ENCODE data around the gene ZNF185.
"Not testable (repeated sequence)": the region's sequence is repeated elsewhere in the genome, so short reads cannot be mapped to it uniquely, and the experiment has no call there.

The ZNF185 gene

GRCh38 chrX:152895121-152895520 lies 2.7 kb upstream of the ZNF185 start:
- in situ Hi-C loops (cut with MboI; ENCODE audit: low sequenced_read_pairs), result no loop called here

DNA sequence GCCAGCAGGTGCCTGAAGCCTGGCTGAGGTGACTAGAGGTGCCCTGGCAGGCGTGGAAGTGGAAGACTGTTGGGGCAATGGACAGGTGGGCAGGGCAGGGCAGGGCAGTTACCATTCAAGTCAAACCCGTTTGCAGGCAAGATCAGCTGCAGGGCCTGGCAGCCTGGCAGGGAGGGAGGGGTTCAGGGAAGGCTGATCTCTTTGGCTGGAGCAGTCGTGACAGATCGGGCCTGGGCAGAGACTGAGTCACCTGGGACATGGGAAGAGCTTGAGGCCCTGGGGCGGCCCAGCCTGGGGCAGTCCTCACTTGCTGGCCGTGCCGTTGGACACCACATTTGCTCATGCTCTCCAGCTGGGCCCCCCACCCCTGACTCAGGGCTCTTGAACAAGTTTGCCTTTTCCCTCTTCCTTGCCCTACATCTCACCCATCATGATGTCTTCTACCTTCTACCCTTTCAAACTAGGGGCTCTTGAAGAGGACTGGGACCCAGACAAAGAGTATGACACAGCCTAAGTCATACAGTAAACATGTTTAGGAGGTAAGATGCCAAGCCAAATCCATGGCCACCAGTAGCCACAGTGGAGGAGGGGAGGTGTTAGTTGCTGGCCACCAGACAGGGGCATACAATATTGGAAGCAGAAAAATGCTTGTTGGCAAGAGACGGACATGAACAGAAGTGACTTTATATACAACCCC lies 2.0 kb upstream of the ZNF185 start:
- in situ Hi-C loops (cut with MboI; ENCODE audit: low sequenced_read_pairs), result no loop called here

- in situ Hi-C loops (cut with MboI; ENCODE audit: low sequenced_read_pairs), result no loop called here
These were observed 1.4 kb upstream of the ZNF185 start for GRCh38 chrX:152896450-152896849.

- in situ Hi-C loops (cut with MboI; ENCODE audit: low sequenced_read_pairs), result no loop called here
These were observed 575 bp downstream of the ZNF185 start for GRCh38 chrX:152898442-152898841.

DNA sequence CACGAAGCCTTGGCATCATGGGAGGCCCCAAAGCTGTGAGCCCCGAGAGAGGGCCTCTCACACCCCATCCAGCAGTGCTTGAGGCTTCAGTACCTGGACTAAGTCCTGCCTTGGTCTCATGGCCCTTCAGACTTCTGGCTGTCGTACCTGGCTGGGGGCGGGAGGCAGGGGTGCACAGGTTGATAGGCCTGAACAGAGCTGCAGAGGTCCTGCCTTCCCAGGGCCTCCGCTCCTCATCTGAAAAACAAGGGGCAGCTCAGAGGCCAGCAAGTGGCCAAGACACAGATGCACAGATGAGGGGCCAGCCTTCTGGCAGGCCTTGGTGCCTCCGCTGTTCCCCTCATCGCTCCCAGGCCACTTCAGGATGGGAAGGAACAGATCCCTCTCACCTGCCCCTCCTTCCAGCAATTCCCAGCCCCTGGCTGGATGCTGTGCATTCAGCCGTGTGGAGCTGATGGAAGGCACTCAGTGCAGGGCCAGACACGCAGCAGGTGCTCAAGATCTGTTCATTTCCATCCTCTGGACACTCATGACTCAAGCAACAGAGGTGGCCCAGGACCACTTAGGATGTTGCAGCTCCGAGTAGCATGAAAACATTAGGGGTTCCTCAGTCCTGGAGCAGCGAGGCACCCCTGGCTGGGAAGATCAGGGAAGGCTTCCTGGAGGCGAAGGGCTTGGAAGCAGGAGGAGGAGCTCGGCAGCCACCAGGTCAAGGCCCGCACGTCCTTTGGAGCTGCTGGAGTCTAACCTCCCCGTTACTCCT lies 1.4 kb downstream of the ZNF185 start:
- in situ Hi-C loops (cut with MboI; ENCODE audit: low sequenced_read_pairs), result no loop called here

- in situ Hi-C loops (cut with MboI; ENCODE audit: low sequenced_read_pairs), result no loop called here
These were observed 2.2 kb downstream of the ZNF185 start for GRCh38 chrX:152899874-152900719.

DNA sequence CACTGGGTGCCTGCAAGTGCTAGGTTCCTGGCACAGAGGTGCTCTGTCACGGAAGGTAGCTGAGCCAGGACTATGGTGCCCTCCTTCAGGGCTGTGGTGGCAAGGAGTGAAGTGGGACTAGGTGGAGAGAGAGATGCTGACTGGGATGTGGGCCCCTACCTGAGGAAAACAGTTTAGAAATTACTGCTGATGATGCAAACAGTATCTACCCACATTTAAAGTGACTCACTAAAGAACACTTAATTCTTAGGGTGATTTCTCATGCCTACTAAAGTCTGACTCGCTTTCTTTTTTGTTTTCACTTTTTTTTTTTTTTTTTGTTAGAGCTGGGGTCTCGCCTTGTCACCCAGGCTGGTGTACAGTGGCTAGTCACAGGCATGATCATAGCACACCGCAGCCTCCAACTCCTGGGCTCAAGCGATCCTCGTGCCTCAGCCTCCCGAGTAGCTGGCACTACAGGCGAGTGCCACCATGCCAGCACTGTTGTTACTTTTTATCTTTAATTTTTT lies 3.1 kb downstream of the ZNF185 start:
- in situ Hi-C loops (cut with MboI; ENCODE audit: low sequenced_read_pairs), result no loop called here

GRCh38 chrX:152901816-152902501 lies 4.1 kb downstream of the ZNF185 start:
- in situ Hi-C loops (cut with MboI; ENCODE audit: low sequenced_read_pairs), result no loop called here

GRCh38 chrX:152902502-152902820 lies 4.6 kb downstream of the ZNF185 start:
- in situ Hi-C loops (cut with MboI; ENCODE audit: low sequenced_read_pairs), result no loop called here

DNA sequence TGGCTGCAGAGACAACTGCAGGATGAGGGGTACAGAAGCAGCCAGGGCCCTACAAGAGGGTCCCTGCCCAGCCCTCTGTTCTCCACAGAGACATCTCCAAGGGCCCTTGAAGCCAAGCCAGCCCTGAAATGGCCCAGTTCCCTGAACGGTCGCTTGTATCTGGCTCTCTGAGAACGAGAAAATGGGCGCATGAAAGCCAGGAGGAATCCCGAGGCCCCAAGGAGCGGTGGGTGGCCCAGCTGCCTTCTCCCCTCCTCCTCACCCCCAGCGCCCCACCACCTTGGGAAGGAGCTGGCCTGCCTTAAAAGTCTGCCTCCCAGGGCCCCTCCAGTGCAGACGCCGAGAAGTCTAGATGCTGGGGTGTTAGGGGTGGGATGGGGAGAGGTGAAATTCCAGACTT lies 5.7 kb downstream of the ZNF185 start:
- in situ Hi-C loops (cut with MboI; ENCODE audit: low sequenced_read_pairs), result no loop called here

DNA sequence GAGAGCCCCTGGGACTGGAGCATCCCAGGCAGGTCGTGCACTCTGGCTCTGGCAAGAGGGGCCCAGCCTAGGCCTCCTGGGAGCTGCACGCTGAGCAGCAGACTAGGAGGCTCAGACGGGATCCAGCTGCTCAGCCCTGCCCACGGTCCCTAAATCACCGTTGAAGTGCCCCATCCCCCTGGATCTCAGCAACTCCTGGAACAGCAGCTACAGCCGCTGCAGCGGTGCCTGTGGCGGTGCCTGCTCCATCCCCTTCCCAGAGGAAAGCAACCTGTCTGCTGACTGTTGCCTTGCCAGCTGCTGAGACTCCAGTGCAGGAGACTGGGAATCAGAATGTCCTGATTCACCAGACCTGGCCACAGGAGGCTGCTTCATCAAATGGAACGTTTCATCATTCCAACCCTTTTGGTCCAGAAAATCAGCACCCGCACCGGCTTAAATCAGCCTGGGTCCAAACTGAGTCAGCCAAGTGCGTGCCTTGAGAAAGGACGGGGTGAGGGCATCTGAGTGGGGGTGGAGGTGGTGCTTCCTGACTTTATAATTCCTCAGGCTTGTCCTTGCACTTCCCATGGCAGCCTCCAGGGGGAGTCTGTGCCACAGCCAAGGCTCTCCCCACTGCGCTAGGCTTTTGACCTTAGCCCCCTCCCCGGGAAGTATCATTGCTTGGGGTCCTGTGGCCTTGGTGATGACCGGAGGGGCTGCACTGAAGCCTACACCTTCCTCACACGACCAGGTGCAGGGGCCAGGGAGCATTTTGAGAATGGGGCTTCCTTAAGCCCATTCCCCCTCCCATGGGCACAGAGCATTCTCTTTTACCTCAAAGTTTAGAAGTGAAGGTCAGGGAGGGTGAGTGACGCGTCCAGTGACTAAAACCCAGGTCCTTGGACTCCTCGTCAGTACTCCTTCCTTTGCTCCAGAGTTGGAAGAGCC lies 6.5 kb downstream of the ZNF185 start:
- in situ Hi-C loops (cut with MboI; ENCODE audit: low sequenced_read_pairs), result no loop called here

DNA sequence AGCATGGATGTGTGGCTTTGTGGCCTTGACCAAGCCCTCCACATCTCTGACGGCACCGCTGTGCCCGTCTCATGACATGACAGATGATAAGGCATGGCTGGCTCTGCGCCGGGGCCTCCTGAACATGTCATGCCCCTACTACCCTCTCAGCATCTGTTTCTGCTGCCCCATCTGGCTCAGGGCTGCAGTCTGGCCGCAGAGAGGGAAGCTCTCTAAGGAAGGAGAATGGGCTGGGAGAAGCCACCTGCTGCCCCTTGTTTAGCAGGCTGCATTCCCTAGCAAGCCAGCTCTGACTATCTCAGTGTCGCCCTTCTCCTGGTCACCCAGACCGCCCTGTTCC lies 7.2 kb downstream of the ZNF185 start:
- in situ Hi-C loops (cut with MboI; ENCODE audit: low sequenced_read_pairs), result no loop called here

GRCh38 chrX:152907084-152907651 lies 9.3 kb downstream of the ZNF185 start:
- in situ Hi-C loops (cut with MboI; ENCODE audit: low sequenced_read_pairs), result no loop called here

DNA sequence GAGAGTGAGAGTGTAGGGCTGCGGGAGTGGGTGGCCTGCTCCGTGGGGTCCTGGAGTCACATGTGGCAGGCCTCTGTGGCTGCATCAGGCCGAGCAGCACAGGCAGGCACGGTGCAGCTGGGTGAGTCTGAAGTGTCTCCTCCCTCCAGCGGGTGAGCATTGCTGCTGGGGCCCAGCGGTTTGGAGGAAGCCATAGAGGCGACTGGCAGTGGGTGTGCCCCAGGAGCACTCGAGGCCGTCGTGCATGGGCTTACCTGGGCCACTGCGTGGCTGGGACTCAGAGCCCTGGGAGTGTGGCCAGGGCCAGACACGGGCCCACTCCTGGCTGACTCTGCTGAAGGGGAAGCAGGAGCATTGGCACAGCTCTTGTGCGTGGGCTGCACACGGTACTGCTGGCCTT lies 10.6 kb downstream of the ZNF185 start:
- in situ Hi-C loops (cut with MboI; ENCODE audit: low sequenced_read_pairs), result no loop called here

- in situ Hi-C loops (cut with MboI; ENCODE audit: low sequenced_read_pairs), result not testable (repeated sequence)
These were observed 12.2 kb downstream of the ZNF185 start for GRCh38 chrX:152910018-152910417.

DNA sequence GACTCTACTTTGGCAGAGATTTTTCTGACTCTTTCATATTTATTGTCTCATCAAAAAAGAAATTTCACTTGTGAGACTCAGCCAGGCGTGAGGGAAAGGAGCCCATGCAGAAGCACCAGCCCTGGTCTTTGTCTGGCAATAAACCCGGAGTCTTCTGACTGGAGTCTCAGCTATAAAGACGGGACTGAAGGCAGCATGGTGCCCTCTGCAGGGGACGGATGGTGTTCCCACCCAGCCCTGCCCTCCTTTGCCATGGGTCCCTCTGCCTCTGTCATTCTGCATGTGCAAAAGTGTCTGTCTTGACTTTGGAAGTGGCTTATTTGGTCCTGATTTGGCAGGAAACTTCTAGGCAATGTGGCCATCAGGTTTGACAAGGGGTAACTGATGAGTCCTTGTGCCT lies 14.2 kb downstream of the ZNF185 start:
- in situ Hi-C loops (cut with MboI; ENCODE audit: low sequenced_read_pairs), result no loop called here

DNA sequence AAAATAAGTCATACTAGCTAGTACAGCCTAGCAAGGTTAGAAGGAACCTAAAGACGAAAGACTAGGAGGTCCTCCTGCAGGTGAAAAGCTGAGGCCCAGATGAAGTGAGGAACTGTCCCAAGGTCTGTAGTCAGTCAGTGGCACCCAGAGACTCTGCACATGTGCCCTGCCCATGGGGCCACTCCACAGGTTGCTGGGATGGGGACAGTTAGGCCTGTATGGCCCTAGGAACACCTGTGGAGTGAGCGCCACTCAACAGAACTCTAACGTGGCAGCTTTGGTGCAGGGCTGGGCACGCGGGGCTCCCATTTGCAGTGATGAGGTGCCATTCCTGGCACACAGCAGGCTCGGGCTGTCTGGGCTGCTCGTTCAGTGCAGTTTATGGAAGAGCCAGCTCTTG lies 14.8 kb downstream of the ZNF185 start:
- in situ Hi-C loops (cut with MboI; ENCODE audit: low sequenced_read_pairs), result no loop called here

DNA sequence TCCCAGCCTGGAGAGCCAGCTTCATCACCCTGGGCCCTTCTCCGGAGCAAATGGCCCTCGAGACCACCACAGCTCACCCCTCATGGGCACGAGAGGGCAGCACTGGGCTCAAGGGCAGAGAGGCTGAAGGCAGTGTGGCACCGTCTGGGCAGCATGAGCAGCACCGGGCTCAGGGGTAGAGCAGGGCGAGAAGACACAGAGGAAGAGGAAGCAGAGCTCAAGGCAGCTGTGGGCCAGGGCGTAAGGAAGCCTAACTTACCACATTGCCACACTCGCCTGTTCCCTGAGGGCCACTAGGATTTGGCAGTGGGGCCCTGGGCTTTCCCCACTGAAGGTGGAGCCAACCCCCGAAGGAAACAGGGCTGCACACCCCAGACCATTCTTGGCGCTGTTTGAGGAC lies 15.5 kb downstream of the ZNF185 start:
- in situ Hi-C loops (cut with MboI; ENCODE audit: low sequenced_read_pairs), result no loop called here

DNA sequence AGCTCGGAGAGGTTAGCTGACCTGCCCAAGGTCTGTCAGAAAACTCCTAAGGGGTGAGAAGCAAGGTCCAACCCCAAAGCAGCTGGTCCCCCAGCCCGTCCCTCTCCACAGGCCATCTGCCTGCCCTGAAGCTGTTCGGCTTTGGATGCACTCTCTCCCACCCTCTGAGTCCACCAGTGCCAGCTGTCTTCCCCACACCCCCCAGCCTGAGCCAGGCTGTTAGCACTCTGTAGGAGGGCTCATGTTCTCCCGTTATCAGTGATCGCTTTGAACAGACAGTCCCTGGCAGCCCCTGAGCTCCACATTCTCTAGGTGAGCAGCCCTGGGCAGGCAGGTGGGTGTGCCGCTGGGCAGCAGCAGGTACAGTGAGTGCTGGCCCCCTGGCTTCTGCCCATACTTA lies 16.0 kb downstream of the ZNF185 start:
- in situ Hi-C loops (cut with MboI; ENCODE audit: low sequenced_read_pairs), result no loop called here

Measured in HL-60/S4 treated with phorbol 12-myristate 13-acetate at 8.2 ng/mL for 4 days and 3 days (cell line).